Measurements from ENCODE around the gene MLXIP. TPM values are rescaled to one million over a fixed set of nuclear protein-coding genes. Genes with fewer than 3 reads are reported as not detected.
"Not testable (repeated sequence)": the region's sequence is repeated elsewhere in the genome, so short reads cannot be mapped to it uniquely, and the experiment has no call there.

Gene MLXIP
- total and polyA plus RNA-seq, 2 experiments from 2014 or later: 16.2 to 23.0 TPM

DNA sequence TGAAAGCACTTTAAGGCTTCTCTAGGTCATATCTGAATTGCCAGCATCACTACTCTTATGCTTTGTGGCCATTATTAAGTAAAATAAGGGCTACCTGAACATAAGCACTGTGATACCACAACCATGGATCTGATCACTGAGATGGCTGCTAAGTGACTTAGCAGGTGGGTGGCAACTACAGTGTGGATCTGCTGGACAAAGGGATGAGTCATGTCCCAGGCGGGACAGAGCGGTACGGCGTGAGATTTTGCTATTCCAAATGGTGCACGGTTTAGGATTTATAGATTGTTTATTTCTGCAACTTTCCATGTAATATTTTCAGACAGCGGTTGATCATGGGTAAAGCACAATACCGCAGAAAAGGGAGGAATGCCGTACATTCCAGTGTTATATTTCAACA is 39.4 kb downstream of the MLXIP start:
- H3K36me3 Mint-ChIP-seq (ENCODE audit: low read depth): no peaks in the 10 kb centered on the region
- Histone ChIP-seq H3K9me2 (ENCODE audit: insufficient read depth) (no peaks in the 10 kb centered on the region), H3K27ac (ENCODE audit: low read depth) (no peak overlapping the region), H3K4me2 (no peak overlapping the region), H3K79me2 (replicated peaks; ENCODE audit: insufficient read depth) (peaks cover 9% of the 10 kb centered on the region; the same call in 1 of the 2 replicates), H3K27me3 (ENCODE audit: insufficient read depth) (no peaks in the 10 kb centered on the region), H3F3A (replicated peaks; ENCODE audit: low read depth) (no peaks in the 10 kb centered on the region), H4K20me1 (replicated peaks; ENCODE audit: insufficient read depth) (no peaks in the 10 kb centered on the region; the same call in none of the 2 replicates), H3K4me1 (ENCODE audit: insufficient read depth) (peaks cover 5% of the 10 kb centered on the region; the same call in 1 of the 2 replicates), H3K4me3 (no peak overlapping the region), H3K36me3 (ENCODE audit: insufficient read depth) (no peaks in the 10 kb centered on the region), H2AFZ (no peak overlapping the region)
- H3K27ac Mint-ChIP-seq: no peak overlapping the region; the same call in 1 of the 2 replicates
- no peak for ATAC-seq
- H3K4me1 Mint-ChIP-seq: peaks cover 2% of the 10 kb centered on the region; the same call in 1 of the 3 replicates
- TF ChIP-seq POLR2AphosphoS5 (IDR thresholded peaks at IDR 0.05; ENCODE audit: low read depth): no peak
- TF ChIP-seq REST (IDR thresholded peaks at IDR 0.05; ENCODE audit: unreplicated experiment): no peak
- TF ChIP-seq STAT1 (IDR thresholded peaks at IDR 0.05; ENCODE audit: unreplicated experiment): no peak
- TF ChIP-seq EZH2phosphoT487 (IDR thresholded peaks at IDR 0.05; ENCODE audit: unreplicated experiment): no peak
- no peak for TF ChIP-seq ZNF331 (CRISPR knock-in tag; IDR thresholded peaks at IDR 0.05; ENCODE audit: low read depth)
- TF ChIP-seq ZNF114 (CRISPR knock-in tag; IDR thresholded peaks at IDR 0.05): no peak
- TF ChIP-seq CTCF (conservative IDR thresholded peaks at IDR 0.05; ENCODE audit: low read depth in 2 of 2): no peak
- no peak for TF ChIP-seq EZH2 (IDR thresholded peaks at IDR 0.05; ENCODE audit: low read depth, unreplicated experiment)
- TF ChIP-seq, protein P1, sequence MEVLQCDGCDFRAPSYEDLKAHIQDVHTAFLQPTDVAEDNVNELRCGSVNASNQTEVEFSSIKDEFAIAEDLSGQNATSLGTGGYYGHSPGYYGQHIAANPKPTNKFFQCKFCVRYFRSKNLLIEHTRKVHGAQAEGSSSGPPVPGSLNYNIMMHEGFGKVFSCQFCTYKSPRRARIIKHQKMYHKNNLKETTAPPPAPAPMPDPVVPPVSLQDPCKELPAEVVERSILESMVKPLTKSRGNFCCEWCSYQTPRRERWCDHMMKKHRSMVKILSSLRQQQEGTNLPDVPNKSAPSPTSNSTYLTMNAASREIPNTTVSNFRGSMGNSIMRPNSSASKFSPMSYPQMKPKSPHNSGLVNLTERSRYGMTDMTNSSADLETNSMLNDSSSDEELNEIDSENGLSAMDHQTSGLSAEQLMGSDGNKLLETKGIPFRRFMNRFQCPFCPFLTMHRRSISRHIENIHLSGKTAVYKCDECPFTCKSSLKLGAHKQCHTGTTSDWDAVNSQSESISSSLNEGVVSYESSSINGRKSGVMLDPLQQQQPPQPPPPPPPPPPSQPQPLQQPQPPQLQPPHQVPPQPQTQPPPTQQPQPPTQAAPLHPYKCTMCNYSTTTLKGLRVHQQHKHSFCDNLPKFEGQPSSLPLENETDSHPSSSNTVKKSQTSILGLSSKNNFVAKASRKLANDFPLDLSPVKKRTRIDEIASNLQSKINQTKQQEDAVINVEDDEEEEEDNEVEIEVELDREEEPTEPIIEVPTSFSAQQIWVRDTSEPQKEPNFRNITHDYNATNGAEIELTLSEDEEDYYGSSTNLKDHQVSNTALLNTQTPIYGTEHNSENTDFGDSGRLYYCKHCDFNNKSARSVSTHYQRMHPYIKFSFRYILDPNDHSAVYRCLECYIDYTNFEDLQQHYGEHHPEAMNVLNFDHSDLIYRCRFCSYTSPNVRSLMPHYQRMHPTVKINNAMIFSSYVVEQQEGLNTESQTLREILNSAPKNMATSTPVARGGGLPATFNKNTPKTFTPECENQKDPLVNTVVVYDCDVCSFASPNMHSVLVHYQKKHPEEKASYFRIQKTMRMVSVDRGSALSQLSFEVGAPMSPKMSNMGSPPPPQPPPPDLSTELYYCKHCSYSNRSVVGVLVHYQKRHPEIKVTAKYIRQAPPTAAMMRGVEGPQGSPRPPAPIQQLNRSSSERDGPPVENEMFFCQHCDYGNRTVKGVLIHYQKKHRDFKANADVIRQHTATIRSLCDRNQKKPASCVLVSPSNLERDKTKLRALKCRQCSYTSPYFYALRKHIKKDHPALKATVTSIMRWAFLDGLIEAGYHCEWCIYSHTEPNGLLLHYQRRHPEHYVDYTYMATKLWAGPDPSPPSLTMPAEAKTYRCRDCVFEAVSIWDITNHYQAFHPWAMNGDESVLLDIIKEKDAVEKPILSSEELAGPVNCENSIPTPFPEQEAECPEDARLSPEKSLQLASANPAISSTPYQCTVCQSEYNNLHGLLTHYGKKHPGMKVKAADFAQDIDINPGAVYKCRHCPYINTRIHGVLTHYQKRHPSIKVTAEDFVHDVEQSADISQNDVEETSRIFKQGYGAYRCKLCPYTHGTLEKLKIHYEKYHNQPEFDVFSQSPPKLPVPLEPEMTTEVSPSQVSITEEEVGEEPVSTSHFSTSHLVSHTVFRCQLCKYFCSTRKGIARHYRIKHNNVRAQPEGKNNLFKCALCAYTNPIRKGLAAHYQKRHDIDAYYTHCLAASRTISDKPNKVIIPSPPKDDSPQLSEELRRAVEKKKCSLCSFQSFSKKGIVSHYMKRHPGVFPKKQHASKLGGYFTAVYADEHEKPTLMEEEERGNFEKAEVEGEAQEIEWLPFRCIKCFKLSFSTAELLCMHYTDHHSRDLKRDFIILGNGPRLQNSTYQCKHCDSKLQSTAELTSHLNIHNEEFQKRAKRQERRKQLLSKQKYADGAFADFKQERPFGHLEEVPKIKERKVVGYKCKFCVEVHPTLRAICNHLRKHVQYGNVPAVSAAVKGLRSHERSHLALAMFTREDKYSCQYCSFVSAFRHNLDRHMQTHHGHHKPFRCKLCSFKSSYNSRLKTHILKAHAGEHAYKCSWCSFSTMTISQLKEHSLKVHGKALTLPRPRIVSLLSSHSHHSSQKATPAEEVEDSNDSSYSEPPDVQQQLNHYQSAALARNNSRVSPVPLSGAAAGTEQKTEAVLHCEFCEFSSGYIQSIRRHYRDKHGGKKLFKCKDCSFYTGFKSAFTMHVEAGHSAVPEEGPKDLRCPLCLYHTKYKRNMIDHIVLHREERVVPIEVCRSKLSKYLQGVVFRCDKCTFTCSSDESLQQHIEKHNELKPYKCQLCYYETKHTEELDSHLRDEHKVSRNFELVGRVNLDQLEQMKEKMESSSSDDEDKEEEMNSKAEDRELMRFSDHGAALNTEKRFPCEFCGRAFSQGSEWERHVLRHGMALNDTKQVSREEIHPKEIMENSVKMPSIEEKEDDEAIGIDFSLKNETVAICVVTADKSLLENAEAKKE (CRISPR knock-in tag; IDR thresholded peaks at IDR 0.05): no peak
- peaks cover 6% of the 10 kb centered on the region for H3K27me3 Mint-ChIP-seq (ENCODE audit: insufficient read depth, low read depth, poor library complexity)
- H3K4me3 Mint-ChIP-seq: no peak overlapping the region
- DNase-seq (ENCODE audit: low spot score): no peak
- no peaks in the 10 kb centered on the region for H3K9me3 Mint-ChIP-seq

DNA sequence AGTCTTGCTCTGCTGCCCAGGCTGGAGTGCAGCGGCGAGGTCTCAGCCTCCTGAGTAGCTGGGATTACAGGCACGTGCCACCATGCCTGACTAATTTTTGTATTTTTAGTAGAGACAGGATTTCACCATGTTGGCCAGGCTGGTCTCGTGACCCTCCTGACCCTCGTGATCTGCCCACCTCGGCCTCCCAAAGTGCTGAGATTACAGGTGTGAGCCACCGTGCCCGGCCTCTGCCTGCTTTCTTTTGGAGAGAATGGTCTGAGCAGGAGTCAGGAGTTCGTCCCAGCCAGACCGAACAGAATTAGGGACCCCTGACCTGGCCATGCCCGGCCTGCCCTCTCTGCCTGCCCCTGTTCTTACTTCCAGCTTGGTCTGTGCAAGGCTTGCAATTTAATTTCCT is 42.8 kb downstream of the MLXIP start:
- H2AFZ ChIP-seq; H3K4me1 ChIP-seq (ENCODE audit: insufficient read depth); ATAC-seq; H3K27me3 ChIP-seq (ENCODE audit: insufficient read depth); H3K27ac Mint-ChIP-seq; DNase-seq (ENCODE audit: low spot score); H3K36me3 Mint-ChIP-seq (ENCODE audit: low read depth); H3K4me3 Mint-ChIP-seq; H3K4me2 ChIP-seq; H3K27ac ChIP-seq (ENCODE audit: low read depth); H3K4me3 ChIP-seq; H3F3A ChIP-seq (replicated peaks; ENCODE audit: low read depth); H3K9me3 Mint-ChIP-seq; H3K36me3 ChIP-seq (ENCODE audit: insufficient read depth); H3K27me3 Mint-ChIP-seq (ENCODE audit: insufficient read depth, low read depth, poor library complexity); H3K9me2 ChIP-seq (ENCODE audit: insufficient read depth); H4K20me1 ChIP-seq (replicated peaks; ENCODE audit: insufficient read depth): not testable (repeated sequence)
- peaks cover 24% of the 10 kb centered on the region; the same call in 1 of the 2 replicates for H3K79me2 ChIP-seq (replicated peaks; ENCODE audit: insufficient read depth)
- peaks cover 15% of the 10 kb centered on the region for H3K4me1 Mint-ChIP-seq
